Smooth muscle cell (in vitro differentiated cells): ENCODE data around the gene CANX. TPM values are rescaled to one million over a fixed set of nuclear protein-coding genes. Genes with fewer than 3 reads are reported as not detected.
"Not testable (repeated sequence)": the region's sequence is repeated elsewhere in the genome, so short reads cannot be mapped to it uniquely, and the experiment has no call there.

Source experiments
- DNase-seq: peaks from one replicate; lab custom pipeline; 2025; ENCODE audit not compliant: unreplicated experiment; lab: John Stamatoyannopoulos, UW
- H2AFZ ChIP-seq: fragments of 200-600 bp; sonication (generic); 2 replicates; pipeline ENCODE4 v1.6.0; 2016; ENCODE audit warnings: antibody characterized with exemption, low read depth, mild to moderate bottlenecking
- H3F3A ChIP-seq: fragments of 200-600 bp; sonication (generic); 2 replicates; pipeline ENCODE4 v1.6.0; 2017; ENCODE audit warnings: antibody characterized with exemption, low read depth
- H3K27ac ChIP-seq: fragments of 200-600 bp; sonication (generic); 2 replicates; pipeline ENCODE4 v1.5.1; 2016; ENCODE audit warnings: low read depth, mild to moderate bottlenecking
- H3K27me3 ChIP-seq: fragments of 200-600 bp; sonication (generic); 2 replicates; pipeline ENCODE4 v1.6.1; 2016; ENCODE audit warnings: low read depth, mild to moderate bottlenecking
- H3K36me3 ChIP-seq: fragments of 200-600 bp; sonication (generic); 2 replicates; pipeline ENCODE4 v1.5.1; 2016; ENCODE audit warnings: low read depth
- H3K4me1 ChIP-seq: fragments of 200-600 bp; sonication (generic); 2 replicates; pipeline ENCODE4 v1.5.1; 2016; ENCODE audit warnings: low read depth
- H3K4me2 ChIP-seq: fragments of 200-600 bp; sonication (generic); 2 replicates; pipeline ENCODE4 v1.6.0; 2016; ENCODE audit warnings: mild to moderate bottlenecking
- H3K4me3 ChIP-seq: fragments of 200-600 bp; sonication (generic); 2 replicates; pipeline ENCODE4 v1.5.1; 2016; ENCODE audit warnings: mild to moderate bottlenecking
- H3K79me2 ChIP-seq: fragments of 200-600 bp; sonication (generic); 2 replicates; pipeline ENCODE4 v1.6.0; 2016; ENCODE audit warnings: low read depth, mild to moderate bottlenecking
- H3K9ac ChIP-seq: fragments of 200-600 bp; sonication (generic); 2 replicates; pipeline ENCODE4 v1.6.0; 2016; ENCODE audit warnings: low read depth
- H3K9me3 ChIP-seq: fragments of 200-600 bp; sonication (generic); replicated peaks from 2 replicates; pipeline ENCODE4 v1.5.1; 2016; ENCODE audit warnings: low read depth
- H4K20me1 ChIP-seq: fragments of 200-600 bp; sonication (generic); 2 replicates; pipeline ENCODE4 v1.6.0; 2016; ENCODE audit warnings: low read depth
- CTCF ChIP-seq: fragments of 200-600 bp; sonication (generic); IDR thresholded peaks from 2 replicates; pipeline ENCODE4 v1.5.1; 2017; ENCODE audit warnings: borderline replicate concordance, mild to moderate bottlenecking, antibody characterized with exemption; ENCODE audit not compliant: insufficient read depth, poor library complexity, severe bottlenecking
- WGBS: methylation state at CpG from one replicate; pipeline ENCODE4 v1.1.7; 2016; ENCODE audit warnings: low lambda C conversion rate; 5-methylcytosine and 5-hydroxymethylcytosine counted together
- polyA plus RNA-seq: library from polyadenylated mRNA; unstranded; fragments of >200 nt; fragmentation: Nextera tagmentation; extraction: Ambion mirVana; gene quantifications from 2 replicates; pipeline ENCODE4 v1.2.1, GENCODE V29; 2016
- total RNA-seq: library from RNA; depleted of rRNA; stranded (reverse); fragments of >200 nt; gene quantifications from 2 replicates; pipeline ENCODE4 v1.2.3, GENCODE V29; 2014

Gene CANX
- 513 and 566 TPM in 2 replicates for total RNA-seq
- polyA plus RNA-seq: 242 and 274 TPM in 2 replicates

- no peak for DNase-seq
- no peak for TF ChIP-seq CTCF
- peak within 1 kb of the TSS; percentile 96 for H3K27ac ChIP-seq
- peaks cover 13% of the 10 kb centered on the region for H3K4me1 ChIP-seq
- no peaks in the 10 kb centered on the region for H3K36me3 ChIP-seq
- under 1% methylated on average over 33 of the region's 58 CpGs for WGBS
- H3K79me2 ChIP-seq: peaks cover 58% of the 10 kb centered on the region
- H4K20me1 ChIP-seq: peaks cover 47% of the 10 kb centered on the region
- H3K4me2 ChIP-seq: peak within 1 kb of the TSS; percentile 90
- H3K4me3 ChIP-seq: peak within 1 kb of the TSS; percentile 85
- H2AFZ ChIP-seq: peak within 1 kb of the TSS; percentile 94
- no peaks in the 10 kb centered on the region for H3F3A ChIP-seq
- H3K9ac ChIP-seq: peak within 1 kb of the TSS; percentile 96
- H3K27me3 ChIP-seq: no peaks in the 10 kb centered on the region
- H3K9me3 ChIP-seq: no peaks in the 10 kb centered on the region
Measured at GRCh38 chr5:179698935-179699615, at the start of gene CANX. Gene CANX, plus strand, starts transcription at chr5:179698967. Its CDS starts 6,715 bp downstream, at chr5:179705682.

GRCh38 chr5:179649166-179649703 lies 49.5 kb upstream of the CANX start:
- not testable (repeated sequence) for H2AFZ ChIP-seq, DNase-seq, H3K9ac ChIP-seq, H3K27ac ChIP-seq, H3K27me3 ChIP-seq, H3K4me2 ChIP-seq, H4K20me1 ChIP-seq, H3K79me2 ChIP-seq, H3F3A ChIP-seq, H3K9me3 ChIP-seq, H3K4me1 ChIP-seq, H3K4me3 ChIP-seq, H3K36me3 ChIP-seq
- WGBS: 90% methylated on average over 10 of the region's 10 CpGs

- H3F3A ChIP-seq, DNase-seq, H3K9ac ChIP-seq, H3K9me3 ChIP-seq, H3K4me1 ChIP-seq, H3K27ac ChIP-seq, H4K20me1 ChIP-seq, H3K79me2 ChIP-seq, H3K27me3 ChIP-seq, H3K4me3 ChIP-seq, H2AFZ ChIP-seq, H3K4me2 ChIP-seq, H3K36me3 ChIP-seq: not testable (repeated sequence)
- WGBS: 96% methylated on average over 15 of the region's 26 CpGs
Measured at GRCh38 chr5:179650245-179650644, 48.5 kb upstream of the CANX start.

GRCh38 chr5:179653135-179653534 lies 45.6 kb upstream of the CANX start:
- H3K79me2 ChIP-seq, H3K4me2 ChIP-seq, H3K9ac ChIP-seq, H3F3A ChIP-seq, H3K4me3 ChIP-seq, H4K20me1 ChIP-seq, H3K36me3 ChIP-seq, H3K4me1 ChIP-seq, H3K27ac ChIP-seq, DNase-seq, H3K27me3 ChIP-seq, H2AFZ ChIP-seq, H3K9me3 ChIP-seq: not testable (repeated sequence)
- 81% methylated on average over 2 of the region's 2 CpGs for WGBS

GRCh38 chr5:179657302-179658178 lies 41.2 kb upstream of the CANX start:
- not testable (repeated sequence) for H4K20me1 ChIP-seq, DNase-seq, H3K36me3 ChIP-seq, H3K4me1 ChIP-seq, H3K9me3 ChIP-seq, H3K9ac ChIP-seq, H3K79me2 ChIP-seq, H3K27me3 ChIP-seq, H2AFZ ChIP-seq, H3K27ac ChIP-seq, H3K4me3 ChIP-seq, H3F3A ChIP-seq, H3K4me2 ChIP-seq
- WGBS: 27% methylated on average over 14 of the region's 50 CpGs

- not testable (repeated sequence) for H3K4me1 ChIP-seq, H4K20me1 ChIP-seq, H3K79me2 ChIP-seq, H3K27me3 ChIP-seq, DNase-seq, H3K27ac ChIP-seq, H3K9ac ChIP-seq, H3F3A ChIP-seq, H3K36me3 ChIP-seq, H3K9me3 ChIP-seq
- H3K4me3 ChIP-seq: peak overlapping the region; percentile 45
- peak overlapping the region; percentile 79 for H3K4me2 ChIP-seq
- 11% methylated on average over 11 of the region's 29 CpGs for WGBS
- peak overlapping the region; percentile 28 for H2AFZ ChIP-seq
Measured at GRCh38 chr5:179658179-179658856, 40.4 kb upstream of the CANX start.

GRCh38 chr5:179661647-179662046 lies 37.1 kb upstream of the CANX start:
- not testable (repeated sequence) for H3F3A ChIP-seq, H3K79me2 ChIP-seq, H3K4me1 ChIP-seq, H3K4me2 ChIP-seq, DNase-seq, H3K27me3 ChIP-seq, H3K4me3 ChIP-seq, H3K9me3 ChIP-seq, H4K20me1 ChIP-seq, H3K36me3 ChIP-seq, H3K27ac ChIP-seq, H2AFZ ChIP-seq, H3K9ac ChIP-seq
- 98% methylated on average over 6 of the region's 6 CpGs for WGBS
